Measurements from ENCODE around the gene ITGAE.

DNA sequence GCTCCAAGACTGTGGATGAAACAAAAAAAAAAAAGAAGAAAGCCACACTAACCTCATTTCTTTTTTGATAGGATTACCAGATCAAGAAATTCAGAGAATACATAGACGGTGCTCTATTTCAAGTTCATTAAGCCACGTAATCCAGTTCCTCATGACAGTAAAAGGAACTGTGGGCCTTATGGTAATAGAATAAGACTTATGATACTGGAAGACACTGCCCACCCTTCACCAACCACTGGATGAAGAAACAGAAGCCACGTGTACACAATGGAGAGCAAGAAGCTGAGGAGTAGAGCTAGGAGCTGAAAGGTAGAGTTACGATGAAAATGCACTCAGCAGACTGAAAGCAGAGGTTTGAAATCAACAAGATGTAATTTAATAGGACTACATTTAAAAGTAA lies 33.8 kb upstream of the ITGAE start:
- TF ChIP-seq, protein P1, sequence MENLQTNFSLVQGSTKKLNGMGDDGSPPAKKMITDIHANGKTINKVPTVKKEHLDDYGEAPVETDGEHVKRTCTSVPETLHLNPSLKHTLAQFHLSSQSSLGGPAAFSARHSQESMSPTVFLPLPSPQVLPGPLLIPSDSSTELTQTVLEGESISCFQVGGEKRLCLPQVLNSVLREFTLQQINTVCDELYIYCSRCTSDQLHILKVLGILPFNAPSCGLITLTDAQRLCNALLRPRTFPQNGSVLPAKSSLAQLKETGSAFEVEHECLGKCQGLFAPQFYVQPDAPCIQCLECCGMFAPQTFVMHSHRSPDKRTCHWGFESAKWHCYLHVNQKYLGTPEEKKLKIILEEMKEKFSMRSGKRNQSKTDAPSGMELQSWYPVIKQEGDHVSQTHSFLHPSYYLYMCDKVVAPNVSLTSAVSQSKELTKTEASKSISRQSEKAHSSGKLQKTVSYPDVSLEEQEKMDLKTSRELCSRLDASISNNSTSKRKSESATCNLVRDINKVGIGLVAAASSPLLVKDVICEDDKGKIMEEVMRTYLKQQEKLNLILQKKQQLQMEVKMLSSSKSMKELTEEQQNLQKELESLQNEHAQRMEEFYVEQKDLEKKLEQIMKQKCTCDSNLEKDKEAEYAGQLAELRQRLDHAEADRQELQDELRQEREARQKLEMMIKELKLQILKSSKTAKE (IDR thresholded peaks at IDR 0.05; ENCODE audit: low read depth, poor library complexity, severe bottlenecking) = no peak
- TF ChIP-seq GABPA (IDR thresholded peaks at IDR 0.05; ENCODE audit: low read depth) (no peak), EP300 (IDR thresholded peaks at IDR 0.05; ENCODE audit: borderline replicate concordance in 1 of 2, control insufficient read depth in 1 of 2, low read depth in 2 of 2, low read length in 2 of 2) (no peak), RAD21 (IDR thresholded peaks at IDR 0.05; ENCODE audit: insufficient read depth, low read depth, low read length) (no peak), POLR2A (IDR thresholded peaks at IDR 0.05; ENCODE audit: low read depth, low read length) (no peak), ETV6 (conservative IDR thresholded peaks at IDR 0.05 in 1 of 2, IDR thresholded peaks at IDR 0.05 in 1 of 2; ENCODE audit: borderline replicate concordance in 1 of 2, low read depth in 1 of 2) (no peak), SREBF2 (IDR thresholded peaks at IDR 0.05; ENCODE audit: low read length) (no peak)
- TF ChIP-seq, protein P2, sequence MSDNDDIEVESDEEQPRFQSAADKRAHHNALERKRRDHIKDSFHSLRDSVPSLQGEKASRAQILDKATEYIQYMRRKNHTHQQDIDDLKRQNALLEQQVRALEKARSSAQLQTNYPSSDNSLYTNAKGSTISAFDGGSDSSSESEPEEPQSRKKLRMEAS (IDR thresholded peaks at IDR 0.05; ENCODE audit: low read depth, low read length) = no peak
- TF ChIP-seq, protein P3, sequence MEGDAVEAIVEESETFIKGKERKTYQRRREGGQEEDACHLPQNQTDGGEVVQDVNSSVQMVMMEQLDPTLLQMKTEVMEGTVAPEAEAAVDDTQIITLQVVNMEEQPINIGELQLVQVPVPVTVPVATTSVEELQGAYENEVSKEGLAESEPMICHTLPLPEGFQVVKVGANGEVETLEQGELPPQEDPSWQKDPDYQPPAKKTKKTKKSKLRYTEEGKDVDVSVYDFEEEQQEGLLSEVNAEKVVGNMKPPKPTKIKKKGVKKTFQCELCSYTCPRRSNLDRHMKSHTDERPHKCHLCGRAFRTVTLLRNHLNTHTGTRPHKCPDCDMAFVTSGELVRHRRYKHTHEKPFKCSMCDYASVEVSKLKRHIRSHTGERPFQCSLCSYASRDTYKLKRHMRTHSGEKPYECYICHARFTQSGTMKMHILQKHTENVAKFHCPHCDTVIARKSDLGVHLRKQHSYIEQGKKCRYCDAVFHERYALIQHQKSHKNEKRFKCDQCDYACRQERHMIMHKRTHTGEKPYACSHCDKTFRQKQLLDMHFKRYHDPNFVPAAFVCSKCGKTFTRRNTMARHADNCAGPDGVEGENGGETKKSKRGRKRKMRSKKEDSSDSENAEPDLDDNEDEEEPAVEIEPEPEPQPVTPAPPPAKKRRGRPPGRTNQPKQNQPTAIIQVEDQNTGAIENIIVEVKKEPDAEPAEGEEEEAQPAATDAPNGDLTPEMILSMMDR (IDR thresholded peaks at IDR 0.05 in 2 of 3, conservative IDR thresholded peaks at IDR 0.05 in 1 of 3; ENCODE audit: control insufficient read depth in 2 of 3, extremely low read depth in 1 of 3, insufficient read depth in 1 of 3, low read depth in 3 of 3, low read length in 3 of 3) = no peak
- TF ChIP-seq, protein P4, sequence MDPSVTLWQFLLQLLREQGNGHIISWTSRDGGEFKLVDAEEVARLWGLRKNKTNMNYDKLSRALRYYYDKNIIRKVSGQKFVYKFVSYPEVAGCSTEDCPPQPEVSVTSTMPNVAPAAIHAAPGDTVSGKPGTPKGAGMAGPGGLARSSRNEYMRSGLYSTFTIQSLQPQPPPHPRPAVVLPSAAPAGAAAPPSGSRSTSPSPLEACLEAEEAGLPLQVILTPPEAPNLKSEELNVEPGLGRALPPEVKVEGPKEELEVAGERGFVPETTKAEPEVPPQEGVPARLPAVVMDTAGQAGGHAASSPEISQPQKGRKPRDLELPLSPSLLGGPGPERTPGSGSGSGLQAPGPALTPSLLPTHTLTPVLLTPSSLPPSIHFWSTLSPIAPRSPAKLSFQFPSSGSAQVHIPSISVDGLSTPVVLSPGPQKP (IDR thresholded peaks at IDR 0.05; ENCODE audit: low read depth, low read length) = no peak
- TF ChIP-seq, protein P5, sequence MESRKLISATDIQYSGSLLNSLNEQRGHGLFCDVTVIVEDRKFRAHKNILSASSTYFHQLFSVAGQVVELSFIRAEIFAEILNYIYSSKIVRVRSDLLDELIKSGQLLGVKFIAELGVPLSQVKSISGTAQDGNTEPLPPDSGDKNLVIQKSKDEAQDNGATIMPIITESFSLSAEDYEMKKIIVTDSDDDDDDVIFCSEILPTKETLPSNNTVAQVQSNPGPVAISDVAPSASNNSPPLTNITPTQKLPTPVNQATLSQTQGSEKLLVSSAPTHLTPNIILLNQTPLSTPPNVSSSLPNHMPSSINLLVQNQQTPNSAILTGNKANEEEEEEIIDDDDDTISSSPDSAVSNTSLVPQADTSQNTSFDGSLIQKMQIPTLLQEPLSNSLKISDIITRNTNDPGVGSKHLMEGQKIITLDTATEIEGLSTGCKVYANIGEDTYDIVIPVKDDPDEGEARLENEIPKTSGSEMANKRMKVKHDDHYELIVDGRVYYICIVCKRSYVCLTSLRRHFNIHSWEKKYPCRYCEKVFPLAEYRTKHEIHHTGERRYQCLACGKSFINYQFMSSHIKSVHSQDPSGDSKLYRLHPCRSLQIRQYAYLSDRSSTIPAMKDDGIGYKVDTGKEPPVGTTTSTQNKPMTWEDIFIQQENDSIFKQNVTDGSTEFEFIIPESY (IDR thresholded peaks at IDR 0.05) = no peak

All from GM12878 (cell line).